ENCODE data around the gene PIGZ. TPM values are rescaled to one million over a fixed set of nuclear protein-coding genes. Genes with fewer than 3 reads are reported as not detected.

The PIGZ gene
- total RNA-seq, 1 donor from 2014 or later: 2.8 TPM

Other genes starting within 250 kb of the PIGZ start
- gene PAK2, start 229.0 kb downstream of the PIGZ start, total RNA-seq: 45.4 TPM
- 15.8 TPM for gene SENP5, start 100.9 kb downstream of the PIGZ start, total RNA-seq
- 29.8 TPM for gene NCBP2, start 26.3 kb downstream of the PIGZ start, total RNA-seq
- 4.0 TPM for gene MELTF, start 61.0 kb upstream of the PIGZ start, total RNA-seq